Measurements from ENCODE around the gene SIGLEC11. TPM values are rescaled to one million over a fixed set of nuclear protein-coding genes. Genes with fewer than 3 reads are reported as not detected.

Gene SIGLEC11
- total RNA-seq, 4 donors from 2014 or later = 0.94 to 1.7 TPM; not detected in 2

GRCh38 chr19:50000038-50000840 is 39.3 kb upstream of the SIGLEC11 start:
- TF ChIP-seq CTCF (IDR thresholded peaks at IDR 0.05) (no peak), POLR2A (IDR thresholded peaks at IDR 0.05) (no peak)
- H3K27ac ChIP-seq = no peak overlapping the region
- H3K4me3 ChIP-seq = no peak overlapping the region
- peaks cover 0 to 11% (median 0%) of the 10 kb centered on the region in 4 donors for H3K4me1 ChIP-seq
- H3K27me3 ChIP-seq = no peaks in the 10 kb centered on the region
- DNase-seq = no peak
- no peaks in the 10 kb centered on the region for H3K9me3 ChIP-seq
- peaks cover 0 to 96% (median 0%) of the 10 kb centered on the region in 3 donors for H3K36me3 ChIP-seq

GRCh38 chr19:49999371-50000010 is 38.5 kb upstream of the SIGLEC11 start:
- Histone ChIP-seq H3K36me3 (peaks cover 0 to 96% (median 2%) of the 10 kb centered on the region in 3 donors), H3K4me3 (no peak overlapping the region), H3K27ac (no peak overlapping the region), H3K9me3 (no peaks in the 10 kb centered on the region), H3K4me1 (peaks cover 0 to 10% (median 0%) of the 10 kb centered on the region in 4 donors), H3K27me3 (no peaks in the 10 kb centered on the region)
- no peak for TF ChIP-seq CTCF (IDR thresholded peaks at IDR 0.05)
- TF ChIP-seq POLR2A (IDR thresholded peaks at IDR 0.05) = no peak
- no peak for DNase-seq

- TF ChIP-seq POLR2A (IDR thresholded peaks at IDR 0.05) (no peak), CTCF (IDR thresholded peaks at IDR 0.05) (no peak)
- Histone ChIP-seq H3K4me1 (no peaks in the 10 kb centered on the region), H3K27ac (no peak overlapping the region), H3K9me3 (no peaks in the 10 kb centered on the region), H3K27me3 (no peaks in the 10 kb centered on the region), H3K4me3 (no peak overlapping the region), H3K36me3 (peaks cover 0 to 100% (median 2%) of the 10 kb centered on the region in 3 donors)
- no peak for DNase-seq
These were observed 36.7 kb upstream of the SIGLEC11 start for GRCh38 chr19:49997709-49998108.

- DNase-seq = no peak
- H3K9me3 ChIP-seq = no peaks in the 10 kb centered on the region
- H3K27ac ChIP-seq = no peak overlapping the region
- H3K36me3 ChIP-seq = peaks cover 0 to 89% (median 0%) of the 10 kb centered on the region in 3 donors
- no peak overlapping the region for H3K4me3 ChIP-seq
- H3K4me1 ChIP-seq = no peaks in the 10 kb centered on the region
- no peaks in the 10 kb centered on the region for H3K27me3 ChIP-seq
- no peak for TF ChIP-seq CTCF (IDR thresholded peaks at IDR 0.05)
- no peak for TF ChIP-seq POLR2A (IDR thresholded peaks at IDR 0.05)
These were observed 27.5 kb upstream of the SIGLEC11 start for GRCh38 chr19:49988433-49988832.

GRCh38 chr19:49988007-49988406 is 27.0 kb upstream of the SIGLEC11 start:
- H3K36me3 ChIP-seq = peaks cover 0 to 89% (median 0%) of the 10 kb centered on the region in 3 donors
- no peak overlapping the region for H3K4me3 ChIP-seq
- no peak overlapping the region for H3K27ac ChIP-seq
- DNase-seq = no peak
- no peaks in the 10 kb centered on the region for H3K4me1 ChIP-seq
- TF ChIP-seq POLR2A (IDR thresholded peaks at IDR 0.05) (no peak), CTCF (IDR thresholded peaks at IDR 0.05) (no peak)
- no peaks in the 10 kb centered on the region for H3K27me3 ChIP-seq
- no peaks in the 10 kb centered on the region for H3K9me3 ChIP-seq
